OCI-LY7 (cell line): Measurements from ENCODE around the gene DOCK1. TPM values are rescaled to one million over a fixed set of nuclear protein-coding genes. Genes with fewer than 3 reads are reported as not detected.

Experiments used
- BruUV-seq: library from RNA; stranded (reverse); fragments of 400-500 nt; replicated peaks from 2 replicates; lab custom pipeline; 2021; lab: Mats Ljungman, UMichigan
- CTCF ChIA-PET: fragments of 300-600 bp; sonication (Branson Sonifier 250); formaldehyde crosslinking; loops from one replicate; lab custom pipeline; 2022; ENCODE audit warnings: antibody characterized with exemption; ENCODE audit not compliant: unreplicated experiment; lab: Charles Lee
- POLR2A ChIA-PET: fragments of 300-600 bp; sonication (Branson Sonifier 250); formaldehyde crosslinking; loops from one replicate; lab custom pipeline; 2022; ENCODE audit warnings: antibody characterized with exemption; lab: Charles Lee
- DNase-seq: peaks from one replicate; pipeline ENCODE4 v3.0.0-alpha.2; 2015; ENCODE audit warnings: low spot score
- H2AFZ ChIP-seq: fragments of 200-600 bp; sonication (generic), shearing (Covaris generic); 2 replicates; pipeline ENCODE4 v1.6.1; 2014; ENCODE audit warnings: mild to moderate bottlenecking, antibody characterized with exemption, low read length, moderate library complexity
- H3K27ac ChIP-seq: fragments of 200-600 bp; sonication (generic); 2 replicates; pipeline ENCODE4 v1.5.1; 2014; ENCODE audit warnings: mixed run types, low read depth, mild to moderate bottlenecking, moderate library complexity, low read length, inconsistent platforms; ENCODE audit not compliant: poor library complexity, severe bottlenecking
- H3K36me3 ChIP-seq: fragments of 200-600 bp; sonication (generic); 2 replicates; pipeline ENCODE4 v1.6.1; 2014; ENCODE audit warnings: mild to moderate bottlenecking, antibody characterized with exemption, low read length, moderate library complexity, mixed read lengths; ENCODE audit not compliant: insufficient read depth
- H3K4me1 ChIP-seq: fragments of 200-600 bp; sonication (generic); 2 replicates; pipeline ENCODE4 v1.5.1; 2014; ENCODE audit warnings: mild to moderate bottlenecking, low read length; ENCODE audit not compliant: insufficient read depth, poor library complexity, severe bottlenecking
- H3K4me2 ChIP-seq: fragments of 200-600 bp; sonication (generic); 2 replicates; pipeline ENCODE4 v1.6.1; 2014; ENCODE audit warnings: mild to moderate bottlenecking, low read length
- H3K4me3 ChIP-seq: fragments of 200-600 bp; sonication (generic); 2 replicates; pipeline ENCODE4 v1.5.1; 2014; ENCODE audit warnings: mild to moderate bottlenecking, low read depth, low read length; ENCODE audit not compliant: poor library complexity, severe bottlenecking
- H3K79me2 ChIP-seq: fragments of 200-600 bp; sonication (generic); 2 replicates; pipeline ENCODE4 v1.6.1; 2016; ENCODE audit warnings: low read depth, mild to moderate bottlenecking, low read length, moderate library complexity, mixed read lengths; ENCODE audit not compliant: insufficient read depth
- H3K9me2 ChIP-seq: fragments of 200-600 bp; sonication (generic); 2 replicates; pipeline ENCODE4 v1.6.1; 2016; ENCODE audit warnings: mild to moderate bottlenecking, low read length, mixed read lengths; ENCODE audit not compliant: insufficient read depth
- H3K9me3 ChIP-seq: fragments of 200-600 bp; sonication (generic); 2 replicates; pipeline ENCODE4 v1.6.1; 2014; ENCODE audit warnings: mild to moderate bottlenecking, mixed run types, low read length, mixed read lengths
- H4K20me1 ChIP-seq: fragments of 200-600 bp; sonication (generic); 2 replicates; pipeline ENCODE4 v1.6.1; 2014; ENCODE audit warnings: mild to moderate bottlenecking, antibody characterized with exemption, low read length, moderate library complexity, mixed read lengths; ENCODE audit not compliant: insufficient read depth
- CTCF ChIP-seq: fragments of 200-600 bp; sonication (generic); conservative IDR thresholded peaks from 2 replicates; pipeline ENCODE4 v1.5.1; 2014; ENCODE audit warnings: mild to moderate bottlenecking, antibody characterized with exemption, low read length, moderate library complexity, mixed read lengths
- EZH2phosphoT487 ChIP-seq: fragments of 200-600 bp; sonication (generic); IDR thresholded peaks from 2 replicates; pipeline ENCODE4 v1.6.1; 2018; ENCODE audit warnings: low read depth, borderline replicate concordance, mild to moderate bottlenecking, mixed run types, antibody characterized with exemption, low read length, moderate library complexity, mixed read lengths
- intact Hi-C: fragments of 100-400 bp; cut with micrococcal nuclease; formaldehyde crosslinking; loops from one replicate; pipeline ENCODE4 v1.10.0; 2022; ENCODE audit not compliant: unreplicated experiment
- total RNA-seq, 2 experiments: library from RNA; depleted of rRNA in 1 of 2; stranded (reverse); fragments of >200 nt in 1 of 2; shearing (Covaris generic) in 1 of 2; gene quantifications; 2 replicates each; pipeline ENCODE4 v1.2.3, GENCODE V29; 2014 to 2022

DOCK1 gene
- total RNA-seq, 2 experiments from 2014 or later, result not detected

DNA sequence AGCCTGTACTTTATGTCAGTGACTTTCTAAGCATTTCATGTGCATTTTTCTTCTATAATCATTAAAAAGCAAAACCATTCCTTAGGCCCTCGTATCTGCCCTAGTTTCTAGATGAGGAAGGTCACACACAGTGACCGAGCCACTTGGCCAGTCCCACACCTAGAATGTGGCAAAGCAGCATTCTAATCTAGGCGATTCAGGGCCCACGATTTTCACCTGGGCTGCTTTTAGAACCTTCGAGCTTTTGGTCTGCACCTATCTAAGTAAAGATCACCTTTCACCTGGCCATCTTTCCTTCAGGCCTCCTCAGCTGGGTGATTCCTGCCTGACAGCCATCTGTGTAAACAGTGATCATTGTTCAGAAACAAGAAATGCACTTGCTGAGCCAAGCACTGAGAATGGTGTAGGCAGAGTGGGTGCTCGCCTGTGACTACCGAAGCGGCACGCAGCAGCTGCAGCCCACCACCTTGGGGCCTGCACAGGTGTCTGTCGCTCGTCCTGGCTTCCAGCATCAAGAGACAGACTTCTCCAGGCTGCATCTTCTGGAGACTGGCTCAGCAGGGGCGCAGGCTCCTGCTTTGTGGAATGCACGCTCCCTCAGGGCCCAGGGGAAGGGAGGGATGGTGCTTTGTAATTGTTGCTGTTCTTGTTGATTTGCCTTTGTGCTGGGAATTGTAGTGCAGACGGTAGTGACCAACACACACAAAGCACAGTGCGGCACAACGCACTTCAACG is 440.2 kb downstream of the DOCK1 start:
- CTCF ChIA-PET, result no interaction called here
- Histone ChIP-seq H3K4me2 (no peak overlapping the region), H3K4me1 (no peaks in the 10 kb centered on the region), H3K36me3 (no peaks in the 10 kb centered on the region), H3K9me2 (no peaks in the 10 kb centered on the region), H3K27ac (no peak overlapping the region), H3K9me3 (no peaks in the 10 kb centered on the region), H4K20me1 (no peaks in the 10 kb centered on the region), H3K79me2 (no peaks in the 10 kb centered on the region), H3K4me3 (no peak overlapping the region), H2AFZ (no peak overlapping the region)
- POLR2A ChIA-PET, result no interaction called here
- BruUV-seq, result no TSS peak
- DNase-seq, result no peak
- intact Hi-C loops, result no loop called here
- TF ChIP-seq CTCF (no peak), EZH2phosphoT487 (no peak)

GRCh38 chr10:127346604-127347003 is 441.4 kb downstream of the DOCK1 start:
- CTCF ChIA-PET, result no interaction called here
- intact Hi-C loops, result no loop called here

More at GRCh38 chr10:127346604-127347003, 441.4 kb downstream of the DOCK1 start:
- POLR2A ChIA-PET, result no interaction called here
- BruUV-seq, result no TSS peak
- Histone ChIP-seq H3K4me3 (no peak overlapping the region), H3K4me2 (no peak overlapping the region), H3K9me3 (no peaks in the 10 kb centered on the region), H3K4me1 (no peaks in the 10 kb centered on the region), H4K20me1 (no peaks in the 10 kb centered on the region), H3K27ac (no peak overlapping the region), H3K36me3 (no peaks in the 10 kb centered on the region), H3K9me2 (no peaks in the 10 kb centered on the region), H3K79me2 (no peaks in the 10 kb centered on the region), H2AFZ (no peak overlapping the region)
- no peak for DNase-seq
- no peak for TF ChIP-seq CTCF
- TF ChIP-seq EZH2phosphoT487, result no peak
